Measurements from ENCODE around the gene ATOH8.

Gene ATOH8

GRCh38 chr2:85756195-85756594, 2.4 kb downstream of the ATOH8 start:
- H3K27ac ChIP-seq (ENCODE audit: low read depth, low read length) = no peak overlapping the region
- H3K27me3 ChIP-seq (ENCODE audit: control insufficient read depth, insufficient read depth, low read length) = peaks cover 80% of the 10 kb centered on the region
- H3K9ac ChIP-seq (ENCODE audit: low read length) = no peak overlapping the region
- H3K36me3 ChIP-seq (ENCODE audit: control insufficient read depth, insufficient read depth, low read length) = no peaks in the 10 kb centered on the region
- H3K4me3 ChIP-seq (ENCODE audit: low read depth, low read length) = no peak overlapping the region
- no peaks in the 10 kb centered on the region for H3K9me3 ChIP-seq (ENCODE audit: control insufficient read depth, insufficient read depth, low read depth, low read length)
- H3K4me1 ChIP-seq (ENCODE audit: control insufficient read depth, insufficient read depth, low read length) = peaks cover 12% of the 10 kb centered on the region

- no peaks in the 10 kb centered on the region for H3K9me3 ChIP-seq (ENCODE audit: control insufficient read depth, insufficient read depth, low read depth, low read length)
- no peak overlapping the region for H3K27ac ChIP-seq (ENCODE audit: low read depth, low read length)
- no peaks in the 10 kb centered on the region for H3K36me3 ChIP-seq (ENCODE audit: control insufficient read depth, insufficient read depth, low read length)
- H3K27me3 ChIP-seq (ENCODE audit: control insufficient read depth, insufficient read depth, low read length) = peaks cover 73% of the 10 kb centered on the region
- no peak overlapping the region for H3K9ac ChIP-seq (ENCODE audit: low read length)
- H3K4me3 ChIP-seq (ENCODE audit: low read depth, low read length) = no peak overlapping the region
- peaks cover 12% of the 10 kb centered on the region for H3K4me1 ChIP-seq (ENCODE audit: control insufficient read depth, insufficient read depth, low read length)
Observed at GRCh38 chr2:85756822-85757435, 3.1 kb downstream of the ATOH8 start.

- H3K27me3 ChIP-seq (ENCODE audit: control insufficient read depth, insufficient read depth, low read length) = peaks cover 73% of the 10 kb centered on the region
Observed at GRCh38 chr2:85757860-85758259, 4.1 kb downstream of the ATOH8 start.

GRCh38 chr2:85758361-85759256, 4.8 kb downstream of the ATOH8 start:
- Histone ChIP-seq H3K36me3 (ENCODE audit: control insufficient read depth, insufficient read depth, low read length) (no peaks in the 10 kb centered on the region), H3K4me1 (ENCODE audit: control insufficient read depth, insufficient read depth, low read length) (peaks cover 10% of the 10 kb centered on the region), H3K9me3 (ENCODE audit: control insufficient read depth, insufficient read depth, low read depth, low read length) (no peaks in the 10 kb centered on the region), H3K9ac (ENCODE audit: low read length) (no peak overlapping the region), H3K4me3 (ENCODE audit: low read depth, low read length) (no peak overlapping the region), H3K27ac (ENCODE audit: low read depth, low read length) (no peak overlapping the region), H3K27me3 (ENCODE audit: control insufficient read depth, insufficient read depth, low read length) (peaks cover 73% of the 10 kb centered on the region)

More at GRCh38 chr2:85757860-85758259, 4.1 kb downstream of the ATOH8 start:
- no peak overlapping the region for H3K4me3 ChIP-seq (ENCODE audit: low read depth, low read length)
- no peak overlapping the region for H3K9ac ChIP-seq (ENCODE audit: low read length)
- no peak overlapping the region for H3K27ac ChIP-seq (ENCODE audit: low read depth, low read length)
- H3K4me1 ChIP-seq (ENCODE audit: control insufficient read depth, insufficient read depth, low read length) = peaks cover 12% of the 10 kb centered on the region
- H3K36me3 ChIP-seq (ENCODE audit: control insufficient read depth, insufficient read depth, low read length) = no peaks in the 10 kb centered on the region
- no peaks in the 10 kb centered on the region for H3K9me3 ChIP-seq (ENCODE audit: control insufficient read depth, insufficient read depth, low read depth, low read length)

- Histone ChIP-seq H3K4me3 (ENCODE audit: low read depth, low read length) (no peak overlapping the region), H3K27ac (ENCODE audit: low read depth, low read length) (no peak overlapping the region), H3K9ac (ENCODE audit: low read length) (no peak overlapping the region), H3K4me1 (ENCODE audit: control insufficient read depth, insufficient read depth, low read length) (peaks cover 15% of the 10 kb centered on the region), H3K36me3 (ENCODE audit: control insufficient read depth, insufficient read depth, low read length) (no peaks in the 10 kb centered on the region), H3K27me3 (ENCODE audit: control insufficient read depth, insufficient read depth, low read length) (peaks cover 73% of the 10 kb centered on the region), H3K9me3 (ENCODE audit: control insufficient read depth, insufficient read depth, low read depth, low read length) (no peaks in the 10 kb centered on the region)
Observed at GRCh38 chr2:85759257-85759613, 5.4 kb downstream of the ATOH8 start.

GRCh38 chr2:85760371-85760770, 6.6 kb downstream of the ATOH8 start:
- no peak overlapping the region for H3K4me3 ChIP-seq (ENCODE audit: low read depth, low read length)
- H3K9ac ChIP-seq (ENCODE audit: low read length) = no peak overlapping the region
- no peaks in the 10 kb centered on the region for H3K36me3 ChIP-seq (ENCODE audit: control insufficient read depth, insufficient read depth, low read length)
- H3K9me3 ChIP-seq (ENCODE audit: control insufficient read depth, insufficient read depth, low read depth, low read length) = no peaks in the 10 kb centered on the region
- peaks cover 72% of the 10 kb centered on the region for H3K27me3 ChIP-seq (ENCODE audit: control insufficient read depth, insufficient read depth, low read length)
- H3K27ac ChIP-seq (ENCODE audit: low read depth, low read length) = no peak overlapping the region
- peaks cover 20% of the 10 kb centered on the region for H3K4me1 ChIP-seq (ENCODE audit: control insufficient read depth, insufficient read depth, low read length)

- Histone ChIP-seq H3K27ac (ENCODE audit: low read depth, low read length) (no peak overlapping the region), H3K27me3 (ENCODE audit: control insufficient read depth, insufficient read depth, low read length) (peaks cover 72% of the 10 kb centered on the region), H3K9ac (ENCODE audit: low read length) (no peak overlapping the region), H3K36me3 (ENCODE audit: control insufficient read depth, insufficient read depth, low read length) (no peaks in the 10 kb centered on the region), H3K4me1 (ENCODE audit: control insufficient read depth, insufficient read depth, low read length) (peaks cover 22% of the 10 kb centered on the region), H3K4me3 (ENCODE audit: low read depth, low read length) (no peak overlapping the region), H3K9me3 (ENCODE audit: control insufficient read depth, insufficient read depth, low read depth, low read length) (no peaks in the 10 kb centered on the region)
Observed at GRCh38 chr2:85760872-85761271, 7.1 kb downstream of the ATOH8 start.

- H3K36me3 ChIP-seq (ENCODE audit: control insufficient read depth, insufficient read depth, low read length) = no peaks in the 10 kb centered on the region
- peaks cover 72% of the 10 kb centered on the region for H3K27me3 ChIP-seq (ENCODE audit: control insufficient read depth, insufficient read depth, low read length)
- peaks cover 28% of the 10 kb centered on the region for H3K4me1 ChIP-seq (ENCODE audit: control insufficient read depth, insufficient read depth, low read length)
- no peak overlapping the region for H3K27ac ChIP-seq (ENCODE audit: low read depth, low read length)
- no peaks in the 10 kb centered on the region for H3K9me3 ChIP-seq (ENCODE audit: control insufficient read depth, insufficient read depth, low read depth, low read length)
- no peak overlapping the region for H3K9ac ChIP-seq (ENCODE audit: low read length)
- H3K4me3 ChIP-seq (ENCODE audit: low read depth, low read length) = no peak overlapping the region
Observed at GRCh38 chr2:85761512-85761944, 7.7 kb downstream of the ATOH8 start.

GRCh38 chr2:85761946-85762345, 8.2 kb downstream of the ATOH8 start:
- Histone ChIP-seq H3K36me3 (ENCODE audit: control insufficient read depth, insufficient read depth, low read length) (no peaks in the 10 kb centered on the region), H3K4me3 (ENCODE audit: low read depth, low read length) (no peak overlapping the region), H3K27me3 (ENCODE audit: control insufficient read depth, insufficient read depth, low read length) (peaks cover 71% of the 10 kb centered on the region), H3K9me3 (ENCODE audit: control insufficient read depth, insufficient read depth, low read depth, low read length) (no peaks in the 10 kb centered on the region), H3K27ac (ENCODE audit: low read depth, low read length) (no peak overlapping the region), H3K9ac (ENCODE audit: low read length) (no peak overlapping the region), H3K4me1 (ENCODE audit: control insufficient read depth, insufficient read depth, low read length) (peaks cover 31% of the 10 kb centered on the region)

GRCh38 chr2:85763132-85763531, 9.3 kb downstream of the ATOH8 start:
- peaks cover 61% of the 10 kb centered on the region for H3K27me3 ChIP-seq (ENCODE audit: control insufficient read depth, insufficient read depth, low read length)
- no peak overlapping the region for H3K4me3 ChIP-seq (ENCODE audit: low read depth, low read length)
- H3K4me1 ChIP-seq (ENCODE audit: control insufficient read depth, insufficient read depth, low read length) = peaks cover 35% of the 10 kb centered on the region

GRCh38 chr2:85763831-85764230, 10.0 kb downstream of the ATOH8 start:
- peaks cover 42% of the 10 kb centered on the region for H3K4me1 ChIP-seq (ENCODE audit: control insufficient read depth, insufficient read depth, low read length)
- no peaks in the 10 kb centered on the region for H3K9me3 ChIP-seq (ENCODE audit: control insufficient read depth, insufficient read depth, low read depth, low read length)
- no peaks in the 10 kb centered on the region for H3K36me3 ChIP-seq (ENCODE audit: control insufficient read depth, insufficient read depth, low read length)
- H3K27me3 ChIP-seq (ENCODE audit: control insufficient read depth, insufficient read depth, low read length) = peaks cover 55% of the 10 kb centered on the region
- no peak overlapping the region for H3K4me3 ChIP-seq (ENCODE audit: low read depth, low read length)
- no peak overlapping the region for H3K27ac ChIP-seq (ENCODE audit: low read depth, low read length)
- no peak overlapping the region for H3K9ac ChIP-seq (ENCODE audit: low read length)

More at GRCh38 chr2:85763132-85763531, 9.3 kb downstream of the ATOH8 start:
- Histone ChIP-seq H3K36me3 (ENCODE audit: control insufficient read depth, insufficient read depth, low read length) (no peaks in the 10 kb centered on the region), H3K9ac (ENCODE audit: low read length) (no peak overlapping the region), H3K9me3 (ENCODE audit: control insufficient read depth, insufficient read depth, low read depth, low read length) (no peaks in the 10 kb centered on the region), H3K27ac (ENCODE audit: low read depth, low read length) (no peak overlapping the region)

Data from HUES6 (cell line).